Measurements from ENCODE around the gene AVPR2. TPM values are rescaled to one million over a fixed set of nuclear protein-coding genes. Genes with fewer than 3 reads are reported as not detected.

The AVPR2 gene
- total and polyA plus RNA-seq, 9 of the 15 experiments (the other 6 are each of a cell fraction or from before 2014, with no cell fraction given): not detected

GRCh38 chrX:153905481-153906095 is 1.1 kb downstream of the AVPR2 start (continued):
- TF ChIP-seq ZNF740 (CRISPR knock-in tag; IDR thresholded peaks at IDR 0.05): no peak
- TF ChIP-seq ZNF740 (tag; IDR thresholded peaks at IDR 0.05): no peak

- 36% methylated on average over 13 of the region's 27 CpGs for WGBS (ENCODE audit: insufficient coverage, low coverage, missing lambda C conversion rate)
- CTCF ChIA-PET (ENCODE audit: low intra/inter-chr PET ratio): no interaction called here
- no peak for TF ChIP-seq KLF6 (CRISPR knock-in tag; IDR thresholded peaks at IDR 0.05; ENCODE audit: borderline replicate concordance)
- TF ChIP-seq ETV6 (IDR thresholded peaks at IDR 0.05; ENCODE audit: borderline replicate concordance in 1 of 2, low read depth in 2 of 2, low read length in 1 of 2): no peak
- no peak for TF ChIP-seq ETV6 (CRISPR knock-in tag; IDR thresholded peaks at IDR 0.05; ENCODE audit: borderline replicate concordance)
- no peak for TF ChIP-seq BHLHE40 (IDR thresholded peaks at IDR 0.05; ENCODE audit: low read length)
- TF ChIP-seq ZBTB34 (CRISPR knock-in tag; IDR thresholded peaks at IDR 0.05): no peak
- TF ChIP-seq GTF2F1 (IDR thresholded peaks at IDR 0.05; ENCODE audit: low read depth, low read length): no peak
- TF ChIP-seq ZNF212 (CRISPR knock-in tag; IDR thresholded peaks at IDR 0.05): no peak
- TF ChIP-seq TFAM (CRISPR knock-in tag; conservative IDR thresholded peaks at IDR 0.05): no peak
- TF ChIP-seq POLR2G (IDR thresholded peaks at IDR 0.05; ENCODE audit: low read depth, low read length): 0 out of 2 replicates have a peak, but pooled peaks have one; percentile 30
- TF ChIP-seq MTA2 (IDR thresholded peaks at IDR 0.05; ENCODE audit: low read depth): no peak
- TF ChIP-seq MCM5 (IDR thresholded peaks at IDR 0.05; ENCODE audit: low read depth): no peak
- no peak for TF ChIP-seq HDGF (IDR thresholded peaks at IDR 0.05)
- TF ChIP-seq POLR2AphosphoS2 (IDR thresholded peaks at IDR 0.05; ENCODE audit: low read length): 0 out of 2 replicates have a peak, but pooled peaks have one; percentile 57
- TF ChIP-seq RBFOX2 (IDR thresholded peaks at IDR 0.05; ENCODE audit: low read depth, low read length): peak; percentile 14; the same call in 1 of the 2 replicates
- TF ChIP-seq L3MBTL2 (IDR thresholded peaks at IDR 0.05): peak; percentile 45; the same call in 1 of the 2 replicates
- no peak for TF ChIP-seq ZNF217 (CRISPR knock-in tag; IDR thresholded peaks at IDR 0.05)
- no peaks in the 10 kb centered on the region for H3K79me2 ChIP-seq (ENCODE audit: control insufficient read depth, insufficient read depth, low read length)
- peaks cover 12 to 78% of the 10 kb centered on the region in 2 experiments for H3K4me1 ChIP-seq (replicated peaks in 1 of 2; ENCODE audit: control insufficient read depth in 2 of 2, insufficient read depth in 2 of 2, low read length in 2 of 2)
- in situ Hi-C loops (cut with MboI) (no loop called here), intact Hi-C loops (cut with micrococcal nuclease) (no loop called here)
- no peak for DNase-seq (ENCODE audit: extremely low read depth in 1 of 4, low spot score in 3 of 4)
- BruUV-seq (replicated peaks): no TSS peak
- FAIRE-seq: no peak
- H3K4me2 ChIP-seq (ENCODE audit: insufficient read depth, low read length): no peak overlapping the region
- no peaks in the 10 kb centered on the region for H3K9me1 ChIP-seq (ENCODE audit: control insufficient read depth, insufficient read depth, low read length)
- H3K36me3 ChIP-seq (ENCODE audit: control insufficient read depth, insufficient read depth, low read length): peaks cover 8% of the 10 kb centered on the region; the same call in 2 of the 3 replicates
- POLR2A ChIA-PET: interaction anchor here (0.7 to 1.3 kb wide), 4 partner anchors 8 to 180 kb away, joined by 3 to 7 read pairs (median 4); no protein-coding TSS in a partner anchor
- H3K27ac ChIP-seq (ENCODE audit: extremely low read depth, low read depth, low read length): no peak overlapping the region
- peaks cover 5% of the 10 kb centered on the region; the same call in 1 of the 2 replicates for H4K20me1 ChIP-seq (replicated peaks; ENCODE audit: control insufficient read depth, insufficient read depth, low read length)
- no peaks in the 10 kb centered on the region for H3K9me3 ChIP-seq (replicated peaks; ENCODE audit: control insufficient read depth, insufficient read depth, low read depth, low read length)
- peak overlapping the region in 1 of 2 experiments; percentile 26; a peak in 1 of 4 replicates for H3K9ac ChIP-seq (ENCODE audit: insufficient read depth in 1 of 2, low read depth in 2 of 2, low read length in 2 of 2)
- no peak; the same call in 2 of the 3 replicates for ATAC-seq
- H2AFZ ChIP-seq (ENCODE audit: low read depth, low read length): no peak overlapping the region
- H3K27me3 ChIP-seq (ENCODE audit: control insufficient read depth in 2 of 2, insufficient read depth in 2 of 2, low read length in 2 of 2): no peaks in the 10 kb centered on the region; a peak in 1 of 5 replicates
- no peak overlapping the region for H3K4me3 ChIP-seq
Observed at GRCh38 chrX:153906126-153906917, 1.8 kb downstream of the AVPR2 start.

Measured in K562 (cell line).